ENCODE measurements around the gene CPTP.

Gene CPTP

DNA sequence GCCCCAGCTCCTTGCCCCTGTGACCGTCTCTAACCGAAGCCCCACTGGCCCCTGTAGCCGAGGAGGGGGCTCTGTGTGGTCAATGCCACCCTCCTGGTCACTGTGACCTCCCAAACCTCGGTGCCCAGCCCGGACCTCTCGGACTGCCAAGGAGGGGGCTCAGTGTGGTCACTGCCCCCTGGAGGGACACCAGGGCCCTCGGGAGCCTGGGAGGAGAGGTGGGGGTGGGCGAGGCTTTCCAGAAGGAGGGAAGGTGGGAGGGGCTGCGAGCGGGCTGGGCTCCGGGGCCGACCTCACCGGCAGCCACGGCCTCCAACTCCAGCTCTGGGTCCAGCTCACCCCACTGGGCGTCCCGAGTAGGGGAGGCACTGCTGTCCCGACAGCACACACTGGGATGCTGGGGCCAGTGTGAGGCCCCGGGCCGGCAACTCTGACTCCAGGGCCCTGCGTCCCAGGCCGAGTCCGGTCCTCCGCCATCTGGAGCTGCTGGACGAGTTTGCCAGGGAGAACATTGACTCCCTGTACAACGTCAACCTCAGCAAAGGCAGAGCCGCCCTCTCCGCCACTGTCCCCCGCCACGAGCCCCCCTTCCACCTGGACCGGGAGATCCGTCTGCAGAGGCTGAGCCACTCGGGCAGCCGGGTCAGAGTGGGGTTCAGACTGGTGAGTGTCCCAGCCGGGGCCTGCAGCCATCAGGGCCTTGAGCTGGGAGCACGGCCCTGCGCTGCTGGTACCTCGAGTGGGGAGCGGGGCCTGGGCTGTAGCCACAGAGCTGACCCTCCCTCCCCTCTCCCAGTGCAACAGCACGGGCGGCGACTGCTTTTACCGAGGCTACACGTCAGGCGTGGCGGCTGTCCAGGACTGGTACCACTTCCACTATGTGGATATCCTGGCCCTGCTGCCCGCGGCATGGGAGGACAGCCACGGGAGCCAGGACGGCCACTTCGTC lies 38.0 kb upstream of the CPTP start:
- Histone ChIP-seq H3K79me2 (ENCODE audit: low read length) (no peaks in the 10 kb centered on the region), H3K4me3 (ENCODE audit: low read length) (no peak overlapping the region), H3K4me1 (ENCODE audit: low read length) (no peaks in the 10 kb centered on the region), H3K9me3 (replicated peaks; ENCODE audit: insufficient read depth, low read length) (no peaks in the 10 kb centered on the region), H2AFZ (ENCODE audit: low read length) (no peak overlapping the region), H3K27ac (ENCODE audit: low read length) (no peak overlapping the region), H3K36me3 (replicated peaks; ENCODE audit: insufficient read depth, low read length) (no peaks in the 10 kb centered on the region), H3K9me2 (replicated peaks; ENCODE audit: insufficient read depth, low read length) (no peaks in the 10 kb centered on the region), H3K9ac (ENCODE audit: low read length) (no peak overlapping the region), H4K20me1 (ENCODE audit: insufficient read depth, low read length) (no peaks in the 10 kb centered on the region), H3K4me2 (ENCODE audit: low read depth, low read length) (no peak overlapping the region), H3F3A (ENCODE audit: insufficient read depth, low read length) (no peaks in the 10 kb centered on the region), H3K27me3 (replicated peaks; ENCODE audit: insufficient read depth, low read length) (peaks cover 40% of the 10 kb centered on the region)
- DNase-seq, result no peak
- TF ChIP-seq CTCF (IDR thresholded peaks at IDR 0.05; ENCODE audit: low read length) (no peak), EZH2 (optimal IDR thresholded peaks at IDR 0.05; ENCODE audit: low read depth, low read length) (no peak), EZH2phosphoT487 (IDR thresholded peaks at IDR 0.05; ENCODE audit: low read length) (no peak)

DNA sequence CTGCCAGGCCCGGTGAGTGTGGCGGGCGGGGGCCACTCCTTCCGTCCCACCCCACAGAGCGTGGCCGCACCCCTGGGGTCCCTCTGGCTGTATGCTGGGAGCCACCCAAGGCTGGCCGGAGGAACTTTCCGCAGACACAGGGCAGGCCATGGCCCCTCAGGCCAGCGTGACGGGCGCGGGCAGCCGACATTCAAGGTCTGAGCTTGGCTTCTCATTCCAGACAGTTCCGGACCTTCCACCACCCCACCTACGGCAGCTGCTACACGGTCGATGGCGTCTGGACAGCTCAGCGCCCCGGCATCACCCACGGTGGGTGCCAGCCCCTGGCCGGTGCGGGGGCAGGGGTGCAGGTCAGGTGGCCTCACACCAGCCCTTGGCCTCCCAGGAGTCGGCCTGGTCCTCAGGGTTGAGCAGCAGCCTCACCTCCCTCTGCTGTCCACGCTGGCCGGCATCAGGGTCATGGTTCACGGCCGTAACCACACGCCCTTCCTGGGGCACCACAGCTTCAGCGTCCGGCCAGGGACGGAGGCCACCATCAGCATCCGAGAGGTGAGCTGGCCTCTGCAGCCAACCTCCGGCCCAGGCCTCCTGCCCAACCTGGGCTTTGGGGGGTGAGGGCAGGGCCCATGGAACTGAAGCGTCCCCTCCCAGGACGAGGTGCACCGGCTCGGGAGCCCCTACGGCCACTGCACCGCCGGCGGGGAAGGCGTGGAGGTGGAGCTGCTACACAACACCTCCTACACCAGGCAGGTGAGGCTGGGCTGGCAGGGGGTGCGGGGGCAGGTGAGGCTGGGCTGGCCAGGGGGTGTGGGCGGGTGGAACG lies 37.1 kb upstream of the CPTP start:
- Histone ChIP-seq H3K4me1 (ENCODE audit: low read length) (no peaks in the 10 kb centered on the region), H3F3A (ENCODE audit: insufficient read depth, low read length) (no peaks in the 10 kb centered on the region), H3K4me2 (ENCODE audit: low read depth, low read length) (no peak overlapping the region), H3K9ac (ENCODE audit: low read length) (no peak overlapping the region), H3K27ac (ENCODE audit: low read length) (no peak overlapping the region), H3K9me3 (replicated peaks; ENCODE audit: insufficient read depth, low read length) (no peaks in the 10 kb centered on the region), H2AFZ (ENCODE audit: low read length) (no peak overlapping the region), H3K27me3 (replicated peaks; ENCODE audit: insufficient read depth, low read length) (peaks cover 32% of the 10 kb centered on the region), H3K79me2 (ENCODE audit: low read length) (no peaks in the 10 kb centered on the region), H3K9me2 (replicated peaks; ENCODE audit: insufficient read depth, low read length) (no peaks in the 10 kb centered on the region), H3K36me3 (replicated peaks; ENCODE audit: insufficient read depth, low read length) (no peaks in the 10 kb centered on the region), H4K20me1 (ENCODE audit: insufficient read depth, low read length) (no peaks in the 10 kb centered on the region), H3K4me3 (ENCODE audit: low read length) (no peak overlapping the region)
- TF ChIP-seq EZH2 (optimal IDR thresholded peaks at IDR 0.05; ENCODE audit: low read depth, low read length) (no peak), EZH2phosphoT487 (IDR thresholded peaks at IDR 0.05; ENCODE audit: low read length) (no peak), CTCF (IDR thresholded peaks at IDR 0.05; ENCODE audit: low read length) (no peak)
- no peak for DNase-seq

DNA sequence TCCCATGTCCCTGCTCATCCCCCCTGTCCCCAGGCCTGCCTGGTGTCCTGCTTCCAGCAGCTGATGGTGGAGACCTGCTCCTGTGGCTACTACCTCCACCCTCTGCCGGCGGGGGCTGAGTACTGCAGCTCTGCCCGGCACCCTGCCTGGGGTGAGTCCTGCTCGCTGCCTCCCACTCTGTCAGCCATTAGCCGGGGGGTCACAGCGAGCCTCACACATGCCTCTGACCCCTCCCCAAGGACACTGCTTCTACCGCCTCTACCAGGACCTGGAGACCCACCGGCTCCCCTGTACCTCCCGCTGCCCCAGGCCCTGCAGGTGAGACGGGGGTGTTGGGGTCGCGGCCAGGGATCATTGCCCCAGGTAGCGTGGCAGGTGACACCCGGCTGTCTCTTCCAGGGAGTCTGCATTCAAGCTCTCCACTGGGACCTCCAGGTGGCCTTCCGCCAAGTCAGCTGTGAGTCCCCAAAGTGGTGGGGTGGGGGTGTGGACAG lies 34.3 kb upstream of the CPTP start:
- Histone ChIP-seq H3F3A (ENCODE audit: insufficient read depth, low read length) (no peaks in the 10 kb centered on the region), H2AFZ (ENCODE audit: low read length) (no peak overlapping the region), H3K27me3 (replicated peaks; ENCODE audit: insufficient read depth, low read length) (peaks cover 20% of the 10 kb centered on the region), H3K9ac (ENCODE audit: low read length) (no peak overlapping the region), H4K20me1 (ENCODE audit: insufficient read depth, low read length) (no peaks in the 10 kb centered on the region), H3K4me2 (ENCODE audit: low read depth, low read length) (no peak overlapping the region), H3K9me2 (replicated peaks; ENCODE audit: insufficient read depth, low read length) (no peaks in the 10 kb centered on the region), H3K9me3 (replicated peaks; ENCODE audit: insufficient read depth, low read length) (no peaks in the 10 kb centered on the region), H3K79me2 (ENCODE audit: low read length) (no peaks in the 10 kb centered on the region), H3K27ac (ENCODE audit: low read length) (no peak overlapping the region), H3K4me3 (ENCODE audit: low read length) (no peak overlapping the region), H3K36me3 (replicated peaks; ENCODE audit: insufficient read depth, low read length) (no peaks in the 10 kb centered on the region), H3K4me1 (ENCODE audit: low read length) (no peaks in the 10 kb centered on the region)
- TF ChIP-seq CTCF (IDR thresholded peaks at IDR 0.05; ENCODE audit: low read length), result peak; percentile 64
- no peak for TF ChIP-seq EZH2 (optimal IDR thresholded peaks at IDR 0.05; ENCODE audit: low read depth, low read length)
- peak; percentile 66 for DNase-seq

Measured in MM.1S (cell line).